Measurements from ENCODE around the gene GPC4.

The GPC4 gene

GRCh38 chrX:133415276-133416105, at the start of gene GPC4:
TSS of gene GPC4 (minus strand) at chrX:133415489. CDS start at chrX:133414965, 524 bp downstream.
- DNase-seq (ENCODE audit: low read depth, low spot score): no peak

GRCh38 chrX:133461231-133461630, 45.9 kb upstream of the GPC4 start:
- DNase-seq (ENCODE audit: low read depth, low spot score): no peak

- DNase-seq (ENCODE audit: low read depth, low spot score): no peak
Observed at GRCh38 chrX:133454924-133455323, 39.6 kb upstream of the GPC4 start.

GRCh38 chrX:133454491-133454914, 39.2 kb upstream of the GPC4 start:
- no peak for DNase-seq (ENCODE audit: low read depth, low spot score)

GRCh38 chrX:133448512-133449076, 33.3 kb upstream of the GPC4 start:
- no peak for DNase-seq (ENCODE audit: low read depth, low spot score)

GRCh38 chrX:133444952-133445831, 29.9 kb upstream of the GPC4 start:
- DNase-seq (ENCODE audit: low read depth, low spot score): no peak

- DNase-seq (ENCODE audit: low read depth, low spot score): no peak
Observed at GRCh38 chrX:133444196-133444595, 28.9 kb upstream of the GPC4 start.

GRCh38 chrX:133440797-133441163, 25.5 kb upstream of the GPC4 start:
- DNase-seq (ENCODE audit: low read depth, low spot score): no peak

GRCh38 chrX:133440081-133440796, 24.9 kb upstream of the GPC4 start:
- DNase-seq (ENCODE audit: low read depth, low spot score): no peak

- no peak for DNase-seq (ENCODE audit: low read depth, low spot score)
Observed at GRCh38 chrX:133437766-133438165, 22.5 kb upstream of the GPC4 start.

GRCh38 chrX:133437356-133437755, 22.1 kb upstream of the GPC4 start:
- no peak for DNase-seq (ENCODE audit: low read depth, low spot score)

GRCh38 chrX:133435544-133436124, 20.3 kb upstream of the GPC4 start:
- no peak for DNase-seq (ENCODE audit: low read depth, low spot score)

- DNase-seq (ENCODE audit: low read depth, low spot score): no peak
Observed at GRCh38 chrX:133434197-133434820, 19.0 kb upstream of the GPC4 start.

- DNase-seq (ENCODE audit: low read depth, low spot score): no peak
Observed at GRCh38 chrX:133419911-133420310, 4.6 kb upstream of the GPC4 start.

GRCh38 chrX:133418588-133418987, 3.3 kb upstream of the GPC4 start:
- DNase-seq (ENCODE audit: low read depth, low spot score): no peak

GRCh38 chrX:133417364-133417763, 2.1 kb upstream of the GPC4 start:
- no peak for DNase-seq (ENCODE audit: low read depth, low spot score)

GRCh38 chrX:133414406-133415275, 648 bp downstream of the GPC4 start:
- no peak for DNase-seq (ENCODE audit: low read depth, low spot score)

- no peak for DNase-seq (ENCODE audit: low read depth, low spot score)
Observed at GRCh38 chrX:133413218-133413925, 1.9 kb downstream of the GPC4 start.

GRCh38 chrX:133412665-133413064, 2.6 kb downstream of the GPC4 start:
- no peak for DNase-seq (ENCODE audit: low read depth, low spot score)

Data from activated CD4-positive, CD25-positive, alpha-beta regulatory T cell treated with anti-CD3 and anti-CD28 coated beads, Interleukin-2, amount 50 U/mL, for 16 hours (primary cell).